K562 (cell line): Measurements from ENCODE around the gene DPEP1. TPM values are rescaled to one million over a fixed set of nuclear protein-coding genes. Genes with fewer than 3 reads are reported as not detected.
A peak's percentile ranks its signal among the peaks of the same experiment; 100 is the strongest.

Source experiments
- BCLAF1 ChIP-seq, 2 experiments: fragments of 450-650 bp in 1 of 2; IDR thresholded peaks; 2 replicates each; pipeline ENCODE4 v1.6.1; 2011 to 2017; ENCODE audit warnings: low read depth in 2 of 2, antibody characterized with exemption in 1 of 2, borderline replicate concordance in 1 of 2, low read length in 1 of 2, mild to moderate bottlenecking in 1 of 2, mixed read lengths in 1 of 2; ENCODE audit not compliant: control insufficient read depth in 1 of 2
- CBFA2T3 ChIP-seq: fragments of 450-650 bp; IDR thresholded peaks from 2 replicates; pipeline ENCODE4 v1.6.1; 2017
- GATA2 ChIP-seq: sonication (generic); formaldehyde crosslinking; IDR thresholded peaks from 2 replicates; pipeline ENCODE4 v1.4.0; 2020; ENCODE audit warnings: mild to moderate bottlenecking, missing genetic modification reagents
- HDAC6 ChIP-seq: IDR thresholded peaks from 2 replicates; pipeline ENCODE4 v1.6.1; 2012; ENCODE audit warnings: low read depth, mild to moderate bottlenecking, control low read depth, inconsistent platforms, low read length, moderate library complexity
- HNRNPL ChIP-seq: fragments of 200-400 bp; formaldehyde crosslinking; IDR thresholded peaks from 2 replicates; pipeline ENCODE4 v1.6.1; 2017; ENCODE audit warnings: low read depth, mild to moderate bottlenecking, low read length
- LCOR ChIP-seq: sonication (generic); formaldehyde crosslinking; IDR thresholded peaks from 2 replicates; pipeline ENCODE4 v1.8.0; 2022; ENCODE audit warnings: mild to moderate bottlenecking, missing genetic modification reagents
- NUFIP1 ChIP-seq: fragments of 450-650 bp; IDR thresholded peaks from 2 replicates; pipeline ENCODE4 v1.6.1; 2018; ENCODE audit not compliant: partially characterized antibody
- RCOR1 ChIP-seq, 2 experiments: IDR thresholded peaks; 2 replicates each; pipeline ENCODE4 v1.6.1; 2012; ENCODE audit warnings: low read depth in 2 of 2, low read length in 2 of 2, borderline replicate concordance in 1 of 2, improper control_type of control experiment in 1 of 2
- SMAD1 ChIP-seq: fragments of 150-350 bp; IDR thresholded peaks from 2 replicates; pipeline ENCODE4 v1.6.1; 2014; ENCODE audit warnings: low read length, low read depth; ENCODE audit not compliant: partially characterized antibody
- SP1 ChIP-seq: sonication (generic); formaldehyde crosslinking; IDR thresholded peaks from 2 replicates; pipeline ENCODE4 v1.8.1; 2022; ENCODE audit warnings: mild to moderate bottlenecking, missing genetic modification reagents
- TCF3 ChIP-seq: sonication (generic); formaldehyde crosslinking; IDR thresholded peaks from 2 replicates; pipeline ENCODE4 v1.4.0; 2020; ENCODE audit warnings: mild to moderate bottlenecking, missing genetic modification reagents
- TFAP4 ChIP-seq: sonication (generic); formaldehyde crosslinking; IDR thresholded peaks from 2 replicates; pipeline ENCODE4 v1.8.0; 2022; ENCODE audit warnings: missing genetic modification reagents, mild to moderate bottlenecking, moderate library complexity, borderline replicate concordance
- TRIM24 ChIP-seq, 2 experiments: fragments of 450-650 bp; IDR thresholded peaks; 2 replicates each; pipeline ENCODE4 v1.6.1; 2016
- polyA plus RNA-seq, 8 experiments: library from polyadenylated mRNA; depleted of rRNA in 4 of 8; stranded (reverse) in 5 of 8; unstranded in 3 of 8; fragments of >200 nt; fragmentation: Nextera tagmentation in 2 of 8; fragmentation: Illumina TruSeq in 1 of 8; extraction: Ambion mirVana in 2 of 8; extraction: Trizol in 1 of 8; gene quantifications; 2 replicates each; pipeline versions ENCODE4 v1.2.1 to v1.2.3, GENCODE V29; 2011 to 2014; ENCODE audit warnings: inconsistent platforms in 1 of 8, missing spikeins in 1 of 8
- total RNA-seq, 7 experiments: library from RNA; depleted of rRNA in 6 of 7; stranded (reverse); fragments of >200 nt in 6 of 7; fragmentation: Illumina TruSeq in 2 of 7; extraction: Trizol in 2 of 7; gene quantifications; 2 replicates each; pipeline versions ENCODE4 v1.2.1 to v1.2.3, GENCODE V29; 2011 to 2021; ENCODE audit warnings: low replicate concordance in 1 of 7
- TF ChIP-seq, protein P1 (sequence below), 2 experiments: fragments of 250-450 bp in 1 of 2; fragments of 450-650 bp in 1 of 2; sonication (Bioruptor Pico) in 1 of 2; IDR thresholded peaks; 2 replicates each; pipeline versions ENCODE4 v1.6.1 to v1.8.0; 2016 to 2021; ENCODE audit warnings: mild to moderate bottlenecking in 2 of 2, moderate library complexity in 2 of 2, missing compliant biosample characterization in 1 of 2, missing genetic modification characterization in 1 of 2

DPEP1 gene
- total and polyA plus RNA-seq, 9 of the 15 experiments (the other 6 are each of a cell fraction or from before 2014, with no cell fraction given): 0.14 to 0.31 (median 0.20) TPM; not detected in 6

DNA sequence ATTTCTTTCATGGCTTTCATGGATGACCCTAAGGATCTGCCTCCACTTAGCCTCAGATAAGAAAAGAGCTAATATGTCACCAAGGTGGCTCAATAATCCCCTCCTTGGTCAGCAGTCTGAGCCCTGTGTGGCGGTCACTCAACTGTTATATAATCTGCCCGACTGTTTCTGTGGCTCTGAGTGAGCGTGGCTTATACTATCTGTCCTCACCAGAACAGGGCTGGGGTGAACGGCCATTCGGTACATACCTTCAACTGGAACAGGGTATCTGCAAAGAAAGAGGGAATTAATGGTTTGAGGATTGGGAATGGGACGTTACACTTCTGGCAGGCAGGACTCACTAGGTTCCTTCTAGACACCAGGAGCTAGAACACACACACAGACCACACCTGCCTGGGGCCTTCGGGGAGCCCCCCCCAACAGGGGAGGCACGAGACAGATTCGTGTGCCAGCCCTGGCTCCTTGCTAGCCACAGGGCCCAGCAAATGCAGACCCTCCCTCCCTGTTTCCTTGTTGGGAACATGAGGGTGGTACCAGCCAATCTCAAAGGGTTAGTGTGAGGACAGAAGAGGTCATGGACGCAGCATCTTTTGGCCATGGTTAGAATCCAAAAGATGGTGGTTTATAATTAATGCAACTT lies 40.3 kb downstream of the DPEP1 start (continued):
- no peak for TF ChIP-seq BCLAF1 (IDR thresholded peaks at IDR 0.05; ENCODE audit: borderline replicate concordance in 1 of 2, control insufficient read depth in 1 of 2, low read depth in 2 of 2, low read length in 1 of 2)
- TF ChIP-seq HDAC6: no peak
- TF ChIP-seq LCOR (CRISPR knock-in tag): no peak
- peak; percentile 20; the same call in 1 of the 2 replicates for TF ChIP-seq SP1
- TF ChIP-seq CBFA2T3: no peak
- TF ChIP-seq, protein P1, sequence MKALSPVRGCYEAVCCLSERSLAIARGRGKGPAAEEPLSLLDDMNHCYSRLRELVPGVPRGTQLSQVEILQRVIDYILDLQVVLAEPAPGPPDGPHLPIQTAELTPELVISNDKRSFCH (CRISPR knock-in tag; IDR thresholded peaks at IDR 0.05): no peak
- TF ChIP-seq, protein P1 (tag; IDR thresholded peaks at IDR 0.05): peak; percentile 50; the same call in 1 of the 2 replicates
- TF ChIP-seq TFAP4 (CRISPR knock-in tag): peak; percentile 31; the same call in 1 of the 2 replicates
- TF ChIP-seq SMAD1: no peak
- TF ChIP-seq TCF3 (CRISPR knock-in tag): peak; percentile 88
- no peak for TF ChIP-seq HNRNPL
- no peak for TF ChIP-seq NUFIP1
- TF ChIP-seq RCOR1 (IDR thresholded peaks at IDR 0.05; ENCODE audit: borderline replicate concordance in 1 of 2, low read depth in 2 of 2, low read length in 2 of 2): no peak
- no peak for TF ChIP-seq TRIM24 (IDR thresholded peaks at IDR 0.05)
- peak; percentile 46; the same call in 1 of the 2 replicates for TF ChIP-seq GATA2 (CRISPR knock-in tag)
